Lung (tissue), 12 donors: ENCODE data around the gene FAM168A. TPM values are rescaled to one million over a fixed set of nuclear protein-coding genes. Genes with fewer than 3 reads are reported as not detected.
A peak's percentile ranks its signal among the peaks of the same experiment; 100 is the strongest.
"Not testable (repeated sequence)": the region's sequence is repeated elsewhere in the genome, so short reads cannot be mapped to it uniquely, and the experiment has no call there.

Experiments
- ATAC-seq: fragments of 200-7000 bp; cut with Tn5 transposase; one replicate; pipeline ENCODE4 v1.9.1; 2020; ENCODE audit warnings: moderate number of reproducible peaks; ENCODE audit not compliant: insufficient read depth, low FRiP score
- DNase-seq, 3 donors: peaks; one replicate each; pipeline ENCODE4 v3.0.0-alpha.2; 2013 to 2017
- H3K27ac ChIP-seq, 2 donors: one replicate each; pipeline ENCODE4 v1.5.1; 2013; ENCODE audit warnings: mild to moderate bottlenecking in 2 of 2, moderate library complexity in 2 of 2, control low read depth in 1 of 2, inconsistent platforms in 1 of 2, low read depth in 1 of 2, low read length in 1 of 2
- H3K27me3 ChIP-seq, 3 donors: one replicate each; pipeline ENCODE4 v1.5.1; 2013; ENCODE audit warnings: low read length in 2 of 3; ENCODE audit not compliant: control insufficient read depth in 3 of 3, insufficient read depth in 3 of 3
- H3K36me3 ChIP-seq, 4 donors: one replicate each; pipeline ENCODE4 v1.5.1; 2013; ENCODE audit warnings: low read length in 4 of 4, mild to moderate bottlenecking in 1 of 4, moderate library complexity in 1 of 4; ENCODE audit not compliant: control insufficient read depth in 4 of 4, insufficient read depth in 4 of 4
- H3K4me1 ChIP-seq, 5 donors: one replicate each; pipeline ENCODE4 v1.5.1; 2013; ENCODE audit warnings: low read length in 5 of 5, mild to moderate bottlenecking in 2 of 5, moderate library complexity in 1 of 5; ENCODE audit not compliant: control insufficient read depth in 5 of 5, insufficient read depth in 5 of 5
- H3K4me3 ChIP-seq: one replicate; pipeline ENCODE4 v1.5.1; 2013; ENCODE audit warnings: mild to moderate bottlenecking, control low read depth, moderate library complexity
- H3K9ac ChIP-seq, 2 donors: one replicate each; pipeline ENCODE4 v1.5.1; 2013; ENCODE audit warnings: low read length in 2 of 2, control low read depth in 1 of 2; ENCODE audit not compliant: insufficient read depth in 1 of 2
- H3K9me3 ChIP-seq, 4 donors: one replicate each; pipeline ENCODE4 v1.5.1; 2013; ENCODE audit warnings: low read length in 3 of 4, mild to moderate bottlenecking in 1 of 4, moderate library complexity in 1 of 4; ENCODE audit not compliant: control insufficient read depth in 4 of 4, insufficient read depth in 3 of 4
- WGBS, 2 donors: extraction: QIAGEN DNeasy Blood & Tissue Kit; methylation state at CpG; one replicate each; pipeline ENCODE4 v1.1.7; 2013; 5-methylcytosine and 5-hydroxymethylcytosine counted together
- polyA plus RNA-seq, 2 donors: library from polyadenylated mRNA; stranded (reverse); fragments of 200-250 nt; gene quantifications; one replicate each; pipeline ENCODE4 v1.2.1, GENCODE V29; 2013
- total RNA-seq, 2 donors: library from RNA; depleted of rRNA in 1 of 2; stranded (reverse); fragments of >200 nt in 1 of 2; gene quantifications; one replicate each; pipeline ENCODE4 v1.2.1, GENCODE V29; 2014 to 2021
- TF ChIP-seq, protein P1 (sequence below): IDR thresholded peaks from 2 replicates; pipeline ENCODE4 v1.5.1; 2012; ENCODE audit warnings: mild to moderate bottlenecking; ENCODE audit errors: control extremely low read depth, extremely low read depth
- donor health status: control.
- donor health status: control.
- donor health status: Bipolar disorder and iron deficiency.
- donor health status: healthy.
- donor health status: DM: yes; HTN: yes; CAD: no.

The FAM168A gene
- total and polyA plus RNA-seq, 4 donors: 6.7 to 25.5 (median 17.1) TPM

DNA sequence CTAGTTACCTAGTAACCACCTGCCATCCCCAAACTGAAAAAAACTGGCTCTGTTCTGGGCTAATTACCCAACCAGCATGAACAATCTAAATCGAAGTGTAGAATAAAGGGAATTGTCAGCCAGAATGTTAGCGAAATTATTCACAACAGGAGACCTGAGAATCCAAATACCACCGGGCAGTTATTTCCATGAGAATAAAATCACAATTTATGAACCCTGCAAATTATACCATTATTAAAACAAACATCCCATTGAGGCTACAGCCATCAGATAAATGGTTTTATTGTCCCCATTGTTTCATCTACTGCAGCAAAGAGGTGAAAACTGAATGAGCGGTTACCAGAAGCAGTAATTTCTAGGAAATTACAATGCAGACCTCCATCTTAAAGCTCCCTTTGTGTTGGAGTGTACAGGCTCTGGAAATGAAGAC is 21.7 kb downstream of the FAM168A start:
- H3K9me3 ChIP-seq: no peaks in the 10 kb centered on the region
- no peak for ATAC-seq
- H3K4me3 ChIP-seq: no peak overlapping the region
- no peaks in the 10 kb centered on the region for H3K27me3 ChIP-seq
- peaks cover 0 to 11% (median 0%) of the 10 kb centered on the region in 5 donors for H3K4me1 ChIP-seq
- DNase-seq: no peak
- H3K36me3 ChIP-seq: no peaks in the 10 kb centered on the region
- no peak overlapping the region for H3K27ac ChIP-seq
- TF ChIP-seq, protein P1, sequence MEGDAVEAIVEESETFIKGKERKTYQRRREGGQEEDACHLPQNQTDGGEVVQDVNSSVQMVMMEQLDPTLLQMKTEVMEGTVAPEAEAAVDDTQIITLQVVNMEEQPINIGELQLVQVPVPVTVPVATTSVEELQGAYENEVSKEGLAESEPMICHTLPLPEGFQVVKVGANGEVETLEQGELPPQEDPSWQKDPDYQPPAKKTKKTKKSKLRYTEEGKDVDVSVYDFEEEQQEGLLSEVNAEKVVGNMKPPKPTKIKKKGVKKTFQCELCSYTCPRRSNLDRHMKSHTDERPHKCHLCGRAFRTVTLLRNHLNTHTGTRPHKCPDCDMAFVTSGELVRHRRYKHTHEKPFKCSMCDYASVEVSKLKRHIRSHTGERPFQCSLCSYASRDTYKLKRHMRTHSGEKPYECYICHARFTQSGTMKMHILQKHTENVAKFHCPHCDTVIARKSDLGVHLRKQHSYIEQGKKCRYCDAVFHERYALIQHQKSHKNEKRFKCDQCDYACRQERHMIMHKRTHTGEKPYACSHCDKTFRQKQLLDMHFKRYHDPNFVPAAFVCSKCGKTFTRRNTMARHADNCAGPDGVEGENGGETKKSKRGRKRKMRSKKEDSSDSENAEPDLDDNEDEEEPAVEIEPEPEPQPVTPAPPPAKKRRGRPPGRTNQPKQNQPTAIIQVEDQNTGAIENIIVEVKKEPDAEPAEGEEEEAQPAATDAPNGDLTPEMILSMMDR: no peak
- no peak overlapping the region for H3K9ac ChIP-seq
- 95% methylated on average over 4 of the region's 4 CpGs for WGBS, 2 donors

GRCh38 chr11:73571982-73572381 is 25.9 kb downstream of the FAM168A start:
- peaks cover 0 to 14% (median 0%) of the 10 kb centered on the region in 5 donors for H3K4me1 ChIP-seq
- not testable (repeated sequence) for H3K9ac ChIP-seq, ATAC-seq, H3K4me3 ChIP-seq, H3K36me3 ChIP-seq, H3K9me3 ChIP-seq, H3K27ac ChIP-seq, H3K27me3 ChIP-seq, DNase-seq
- WGBS, 2 donors: 97 to 98% methylated on average over 21 to 30 of the region's 30 CpGs

GRCh38 chr11:73570415-73571114 is 27.3 kb downstream of the FAM168A start:
- no peaks in the 10 kb centered on the region for H3K9me3 ChIP-seq
- peak; percentile 58 for ATAC-seq
- H3K27me3 ChIP-seq: no peaks in the 10 kb centered on the region
- no peak for DNase-seq
- 84 to 90% methylated on average over 1 of the region's 1 CpG for WGBS, 2 donors
- H3K36me3 ChIP-seq: no peaks in the 10 kb centered on the region
- no peak overlapping the region for H3K4me3 ChIP-seq
- TF ChIP-seq, protein P1: no peak
- H3K27ac ChIP-seq: peak overlapping the region in 1 of 2 donors; percentile 33
- no peak overlapping the region for H3K9ac ChIP-seq
- H3K4me1 ChIP-seq: peaks cover 0 to 20% (median 0%) of the 10 kb centered on the region in 5 donors

- Histone ChIP-seq H3K4me3 (no peak overlapping the region), H3K27ac (no peak overlapping the region), H3K9me3 (no peaks in the 10 kb centered on the region), H3K27me3 (no peaks in the 10 kb centered on the region), H3K9ac (no peak overlapping the region), H3K36me3 (no peaks in the 10 kb centered on the region), H3K4me1 (peaks cover 0 to 19% (median 0%) of the 10 kb centered on the region in 5 donors)
- ATAC-seq (no peak), DNase-seq (no peak)
- 63 to 79% methylated on average over 8 of the region's 8 CpGs for WGBS, 2 donors
- TF ChIP-seq, protein P1: no peak
Observed at GRCh38 chr11:73566977-73567755, 30.7 kb downstream of the FAM168A start.
